D721Med (cell line): ENCODE results near the gene ZAP70.

Experiments
- DNase-seq: peaks from one replicate; pipeline ENCODE4 v3.0.0; 2011; ENCODE audit warnings: low spot score; ENCODE audit not compliant: insufficient read length
- FAIRE-seq: peaks from 2 replicates; lab custom pipeline; 2011; peaks lifted over from hg19 to GRCh38; lab: Jason Lieb, UNC
- CTCF ChIP-seq: IDR thresholded peaks from 2 replicates; pipeline ENCODE4 v1.5.1; 2012; ENCODE audit warnings: mild to moderate bottlenecking, control low read depth; ENCODE audit not compliant: insufficient read depth; ENCODE audit errors: missing control alignments

The ZAP70 gene

GRCh38 chr2:97763176-97763845, 49.9 kb downstream of the ZAP70 start:
- TF ChIP-seq CTCF: no peak
- FAIRE-seq (no peak), DNase-seq (no peak)

- no peak for FAIRE-seq
- TF ChIP-seq CTCF: no peak
- no peak for DNase-seq
Observed at GRCh38 chr2:97764559-97765263, 51.3 kb downstream of the ZAP70 start.

- no peak for TF ChIP-seq CTCF
- FAIRE-seq (no peak), DNase-seq (no peak)
Observed at GRCh38 chr2:97765933-97766332, 52.6 kb downstream of the ZAP70 start.

- no peak for TF ChIP-seq CTCF
- FAIRE-seq (no peak), DNase-seq (no peak)
Observed at GRCh38 chr2:97766567-97766966, 53.2 kb downstream of the ZAP70 start.

GRCh38 chr2:97769308-97769707, 55.9 kb downstream of the ZAP70 start:
- DNase-seq (no peak), FAIRE-seq (no peak)
- no peak for TF ChIP-seq CTCF

- no peak for FAIRE-seq
- no peak for DNase-seq
- no peak for TF ChIP-seq CTCF
Observed at GRCh38 chr2:97769711-97770110, 56.3 kb downstream of the ZAP70 start.

GRCh38 chr2:97770445-97770844, 57.1 kb downstream of the ZAP70 start:
- FAIRE-seq: no peak
- no peak for TF ChIP-seq CTCF
- DNase-seq: no peak
